Adipose tissue (tissue), 3 donors: ENCODE results near the gene IGBP1. TPM values are rescaled to one million over a fixed set of nuclear protein-coding genes. Genes with fewer than 3 reads are reported as not detected.
"Not testable (repeated sequence)": the region's sequence is repeated elsewhere in the genome, so short reads cannot be mapped to it uniquely, and the experiment has no call there.

Experiments
- H3K27ac ChIP-seq: one replicate; pipeline ENCODE4 v1.5.1; 2013; ENCODE audit warnings: low read depth, low read length
- whole genome bisulfite sequencing, 3 donors: extraction: QIAGEN DNeasy Blood & Tissue Kit; methylation state at CpG; one replicate each; pipeline ENCODE4 v1.1.7; 2013; 5-methylcytosine and 5-hydroxymethylcytosine counted together
- polyA plus RNA-seq, 3 donors: library from polyadenylated mRNA; stranded (reverse); fragments of 200-250 nt; gene quantifications; one replicate each; pipeline ENCODE4 v1.2.3, GENCODE V29; 2013
- donor health status: healthy with polysubstance abuse.
- donor health status: Bipolar disorder and iron deficiency.
- donor health status: healthy.

The IGBP1 gene
- polyA plus RNA-seq = 10 to 100 TPM; 59.4 to 89.5 (median 69.5) TPM

- H3K27ac ChIP-seq = no peak within 1 kb of the TSS
- WGBS, 3 donors = 0 to 29% (median 1%) methylated on average over 57 to 59 of the region's 59 CpGs
Observed at GRCh38 chrX:70133303-70134115, at the start of gene IGBP1. Gene IGBP1 (plus strand): TSS chrX:70133447. CDS start chrX:70133948, 501 bp downstream.

GRCh38 chrX:70084592-70085240 lies 48.5 kb upstream of the IGBP1 start:
- H3K27ac ChIP-seq = no peak overlapping the region
- 68 to 74% (median 71%) methylated on average over 5 of the region's 5 CpGs for WGBS, 3 donors

- no peak overlapping the region for H3K27ac ChIP-seq
- 44 to 63% (median 51%) methylated on average over 11 of the region's 11 CpGs for WGBS, 3 donors
Observed at GRCh38 chrX:70087857-70088630, 45.2 kb upstream of the IGBP1 start.

GRCh38 chrX:70088751-70089150 lies 44.5 kb upstream of the IGBP1 start:
- no peak overlapping the region for H3K27ac ChIP-seq

GRCh38 chrX:70089604-70090297 lies 43.5 kb upstream of the IGBP1 start:
- no peak overlapping the region for H3K27ac ChIP-seq
- 23 to 80% (median 26%) methylated on average over 1 of the region's 1 CpG for WGBS, 3 donors

GRCh38 chrX:70092247-70092646 lies 41.0 kb upstream of the IGBP1 start:
- no peak overlapping the region for H3K27ac ChIP-seq
- WGBS, 3 donors = 82 to 91% (median 84%) methylated on average over 4 of the region's 4 CpGs

- H3K27ac ChIP-seq = no peak overlapping the region
- WGBS, 3 donors = 35 to 83% (median 61%) methylated on average over 2 of the region's 2 CpGs
Observed at GRCh38 chrX:70096052-70096451, 37.2 kb upstream of the IGBP1 start.

GRCh38 chrX:70105229-70105628 lies 28.0 kb upstream of the IGBP1 start:
- 11 to 53% (median 43%) methylated on average over 2 of the region's 2 CpGs for WGBS, 3 donors
- H3K27ac ChIP-seq = no peak overlapping the region

- 85 to 87% (median 85%) methylated on average over 4 of the region's 4 CpGs for WGBS, 3 donors
- H3K27ac ChIP-seq = not testable (repeated sequence)
Observed at GRCh38 chrX:70111436-70112026, 21.7 kb upstream of the IGBP1 start.

- no peak overlapping the region for H3K27ac ChIP-seq
Observed at GRCh38 chrX:70117738-70118137, 15.5 kb upstream of the IGBP1 start.

- 92 to 100% (median 94%) methylated on average over 4 to 24 of the region's 30 CpGs for WGBS, 3 donors
- not testable (repeated sequence) for H3K27ac ChIP-seq
Observed at GRCh38 chrX:70123014-70123413, 10.2 kb upstream of the IGBP1 start.

- 84 to 95% (median 91%) methylated on average over 2 of the region's 2 CpGs for WGBS, 3 donors
- no peak overlapping the region for H3K27ac ChIP-seq
Observed at GRCh38 chrX:70124678-70125077, 8.6 kb upstream of the IGBP1 start.

- no peak overlapping the region for H3K27ac ChIP-seq
- whole genome bisulfite sequencing, 3 donors = 70 to 81% (median 70%) methylated on average over 8 to 9 of the region's 9 CpGs
Observed at GRCh38 chrX:70128071-70128470, 5.2 kb upstream of the IGBP1 start.

- 35 to 45% (median 39%) methylated on average over 1 of the region's 1 CpG for WGBS, 3 donors
Observed at GRCh38 chrX:70129816-70130215, 3.4 kb upstream of the IGBP1 start.

GRCh38 chrX:70132224-70132623 lies 1.0 kb upstream of the IGBP1 start:
- WGBS, 3 donors = 29 to 55% (median 49%) methylated on average over 4 of the region's 4 CpGs
- H3K27ac ChIP-seq = no peak overlapping the region

More at GRCh38 chrX:70129816-70130215, 3.4 kb upstream of the IGBP1 start:
- no peak overlapping the region for H3K27ac ChIP-seq

- H3K27ac ChIP-seq = no peak overlapping the region
- 0 to 35% (median 0%) methylated on average over 8 of the region's 8 CpGs for WGBS, 3 donors
Observed at GRCh38 chrX:70132877-70133302, 357 bp upstream of the IGBP1 start.

GRCh38 chrX:70134116-70134477 lies 850 bp downstream of the IGBP1 start:
- WGBS, 3 donors = 3 to 32% (median 8%) methylated on average over 6 to 12 of the region's 12 CpGs
- no peak overlapping the region for H3K27ac ChIP-seq

- 85 to 94% (median 89%) methylated on average over 2 of the region's 2 CpGs for WGBS, 3 donors
- no peak overlapping the region for H3K27ac ChIP-seq
Observed at GRCh38 chrX:70138622-70139021, 5.4 kb downstream of the IGBP1 start.
